Neural cell (in vitro differentiated cells): ENCODE measurements around the gene OR14C36.

ENCODE experiments used
- EP300 ChIP-seq: fragments of 450-650 bp; conservative IDR thresholded peaks from 2 replicates; pipeline ENCODE4 v1.6.1; 2014; ENCODE audit warnings: antibody characterized with exemption, mild to moderate bottlenecking, moderate library complexity; ENCODE audit not compliant: poor library complexity, severe bottlenecking
- MXI1 ChIP-seq: fragments of 450-650 bp; conservative IDR thresholded peaks from 2 replicates; pipeline ENCODE4 v1.6.1; 2014; ENCODE audit warnings: antibody characterized with exemption, mild to moderate bottlenecking; ENCODE audit not compliant: poor library complexity, severe bottlenecking
- POLR2AphosphoS5 ChIP-seq: IDR thresholded peaks from 2 replicates; pipeline ENCODE4 v1.6.1; 2012
- RAD21 ChIP-seq: fragments of 450-650 bp; conservative IDR thresholded peaks from 2 replicates; pipeline ENCODE4 v1.6.1; 2014; ENCODE audit warnings: antibody characterized with exemption, mild to moderate bottlenecking, moderate library complexity
- TF ChIP-seq, protein P1 (sequence below): IDR thresholded peaks from 2 replicates; pipeline ENCODE4 v1.6.1; 2012; ENCODE audit warnings: borderline replicate concordance
- TF ChIP-seq, protein P2 (sequence below): fragments of 450-650 bp; IDR thresholded peaks from 2 replicates; pipeline ENCODE4 v1.5.1; 2014; ENCODE audit warnings: antibody characterized with exemption, mild to moderate bottlenecking, moderate library complexity; ENCODE audit not compliant: poor library complexity, severe bottlenecking

DNA sequence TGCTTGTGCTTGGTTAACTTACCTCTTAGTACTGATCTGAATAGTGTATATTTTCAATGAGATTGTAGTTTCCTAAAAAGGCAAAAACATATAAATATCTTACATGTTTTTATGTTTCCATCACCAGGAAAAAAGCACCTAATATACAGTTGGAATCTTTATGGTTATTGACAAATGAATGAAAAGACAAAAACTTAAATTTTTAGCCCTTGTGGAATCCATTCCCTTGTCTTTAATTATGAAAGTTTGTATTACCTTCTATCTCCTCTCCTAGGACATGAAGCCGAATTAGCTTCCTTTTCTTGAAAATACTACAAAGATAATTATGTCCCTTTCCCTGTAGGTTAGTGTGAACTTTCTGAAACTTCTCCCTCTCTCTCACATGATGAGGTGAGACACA lies 45.3 kb upstream of the OR14C36 start, which contains the start of gene OR2T12:
- TF ChIP-seq POLR2AphosphoS5 = no peak
- TF ChIP-seq, protein P1, sequence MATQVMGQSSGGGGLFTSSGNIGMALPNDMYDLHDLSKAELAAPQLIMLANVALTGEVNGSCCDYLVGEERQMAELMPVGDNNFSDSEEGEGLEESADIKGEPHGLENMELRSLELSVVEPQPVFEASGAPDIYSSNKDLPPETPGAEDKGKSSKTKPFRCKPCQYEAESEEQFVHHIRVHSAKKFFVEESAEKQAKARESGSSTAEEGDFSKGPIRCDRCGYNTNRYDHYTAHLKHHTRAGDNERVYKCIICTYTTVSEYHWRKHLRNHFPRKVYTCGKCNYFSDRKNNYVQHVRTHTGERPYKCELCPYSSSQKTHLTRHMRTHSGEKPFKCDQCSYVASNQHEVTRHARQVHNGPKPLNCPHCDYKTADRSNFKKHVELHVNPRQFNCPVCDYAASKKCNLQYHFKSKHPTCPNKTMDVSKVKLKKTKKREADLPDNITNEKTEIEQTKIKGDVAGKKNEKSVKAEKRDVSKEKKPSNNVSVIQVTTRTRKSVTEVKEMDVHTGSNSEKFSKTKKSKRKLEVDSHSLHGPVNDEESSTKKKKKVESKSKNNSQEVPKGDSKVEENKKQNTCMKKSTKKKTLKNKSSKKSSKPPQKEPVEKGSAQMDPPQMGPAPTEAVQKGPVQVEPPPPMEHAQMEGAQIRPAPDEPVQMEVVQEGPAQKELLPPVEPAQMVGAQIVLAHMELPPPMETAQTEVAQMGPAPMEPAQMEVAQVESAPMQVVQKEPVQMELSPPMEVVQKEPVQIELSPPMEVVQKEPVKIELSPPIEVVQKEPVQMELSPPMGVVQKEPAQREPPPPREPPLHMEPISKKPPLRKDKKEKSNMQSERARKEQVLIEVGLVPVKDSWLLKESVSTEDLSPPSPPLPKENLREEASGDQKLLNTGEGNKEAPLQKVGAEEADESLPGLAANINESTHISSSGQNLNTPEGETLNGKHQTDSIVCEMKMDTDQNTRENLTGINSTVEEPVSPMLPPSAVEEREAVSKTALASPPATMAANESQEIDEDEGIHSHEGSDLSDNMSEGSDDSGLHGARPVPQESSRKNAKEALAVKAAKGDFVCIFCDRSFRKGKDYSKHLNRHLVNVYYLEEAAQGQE = no peak
- no peak for TF ChIP-seq MXI1
- TF ChIP-seq, protein P2, sequence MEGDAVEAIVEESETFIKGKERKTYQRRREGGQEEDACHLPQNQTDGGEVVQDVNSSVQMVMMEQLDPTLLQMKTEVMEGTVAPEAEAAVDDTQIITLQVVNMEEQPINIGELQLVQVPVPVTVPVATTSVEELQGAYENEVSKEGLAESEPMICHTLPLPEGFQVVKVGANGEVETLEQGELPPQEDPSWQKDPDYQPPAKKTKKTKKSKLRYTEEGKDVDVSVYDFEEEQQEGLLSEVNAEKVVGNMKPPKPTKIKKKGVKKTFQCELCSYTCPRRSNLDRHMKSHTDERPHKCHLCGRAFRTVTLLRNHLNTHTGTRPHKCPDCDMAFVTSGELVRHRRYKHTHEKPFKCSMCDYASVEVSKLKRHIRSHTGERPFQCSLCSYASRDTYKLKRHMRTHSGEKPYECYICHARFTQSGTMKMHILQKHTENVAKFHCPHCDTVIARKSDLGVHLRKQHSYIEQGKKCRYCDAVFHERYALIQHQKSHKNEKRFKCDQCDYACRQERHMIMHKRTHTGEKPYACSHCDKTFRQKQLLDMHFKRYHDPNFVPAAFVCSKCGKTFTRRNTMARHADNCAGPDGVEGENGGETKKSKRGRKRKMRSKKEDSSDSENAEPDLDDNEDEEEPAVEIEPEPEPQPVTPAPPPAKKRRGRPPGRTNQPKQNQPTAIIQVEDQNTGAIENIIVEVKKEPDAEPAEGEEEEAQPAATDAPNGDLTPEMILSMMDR = no peak
- TF ChIP-seq EP300 = no peak
- TF ChIP-seq RAD21 = no peak
